Right lung (tissue), 5 donors: ENCODE measurements around the gene CGB3. TPM values are rescaled to one million over a fixed set of nuclear protein-coding genes. Genes with fewer than 3 reads are reported as not detected.
"Not testable (repeated sequence)": the region's sequence is repeated elsewhere in the genome, so short reads cannot be mapped to it uniquely, and the experiment has no call there.

Experiments used
- DNase-seq, 2 donors: peaks; one replicate each; pipeline ENCODE4 v3.0.0-alpha.2; 2013
- polyA plus RNA-seq, 5 donors: library from polyadenylated mRNA; unstranded; fragments of 120-200 nt; gene quantifications; one replicate each; pipeline versions ENCODE4 v1.2.1 to v1.2.3, GENCODE V29; 2013; ENCODE audit warnings: inconsistent platforms in 1 of 5, low replicate concordance in 1 of 5; ENCODE audit not compliant: insufficient read length in 5 of 5, insufficient read depth in 1 of 5

Gene CGB3
- polyA plus RNA-seq, 5 donors, result not detected

DNA sequence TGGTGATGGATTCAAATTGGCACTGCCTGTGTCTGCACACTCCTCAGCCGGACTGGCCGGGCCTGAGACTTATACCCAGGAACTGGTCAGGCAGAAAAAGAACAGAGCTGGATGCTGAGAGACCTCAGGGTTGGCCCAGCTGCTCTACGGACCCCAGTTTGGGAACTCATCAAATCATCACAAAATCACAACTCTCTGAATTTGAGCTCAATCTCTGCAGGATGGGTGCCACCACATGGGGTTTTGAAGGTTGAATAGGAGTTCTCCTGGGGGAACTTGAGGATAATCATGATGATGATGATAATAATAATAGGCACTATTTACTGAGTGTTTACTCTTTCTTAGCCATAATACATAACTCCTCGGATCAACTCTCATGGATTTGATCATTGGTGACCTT lies 18.5 kb upstream of the CGB3 start:
- not testable (repeated sequence) for DNase-seq

DNA sequence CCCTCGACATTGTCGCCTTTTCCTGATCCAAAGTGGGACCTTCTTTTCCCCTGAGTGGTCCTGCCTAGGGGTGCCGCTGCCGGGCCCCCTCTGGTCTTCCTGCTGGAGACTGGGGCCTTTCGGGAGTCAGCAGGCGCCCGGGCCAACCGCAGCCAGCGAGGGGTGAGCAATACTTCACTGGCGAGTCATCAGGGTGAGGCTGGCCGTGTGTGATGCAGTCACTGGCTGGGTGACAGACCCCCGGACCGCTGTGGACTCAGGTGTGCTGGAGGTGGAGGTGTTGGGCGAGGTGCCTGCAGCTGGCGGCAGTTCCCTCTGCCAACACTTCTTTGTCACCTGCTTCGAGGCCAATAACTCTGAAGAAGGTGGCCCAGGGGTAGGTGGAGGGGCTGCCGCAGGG lies 18.0 kb upstream of the CGB3 start:
- DNase-seq, result no peak

DNA sequence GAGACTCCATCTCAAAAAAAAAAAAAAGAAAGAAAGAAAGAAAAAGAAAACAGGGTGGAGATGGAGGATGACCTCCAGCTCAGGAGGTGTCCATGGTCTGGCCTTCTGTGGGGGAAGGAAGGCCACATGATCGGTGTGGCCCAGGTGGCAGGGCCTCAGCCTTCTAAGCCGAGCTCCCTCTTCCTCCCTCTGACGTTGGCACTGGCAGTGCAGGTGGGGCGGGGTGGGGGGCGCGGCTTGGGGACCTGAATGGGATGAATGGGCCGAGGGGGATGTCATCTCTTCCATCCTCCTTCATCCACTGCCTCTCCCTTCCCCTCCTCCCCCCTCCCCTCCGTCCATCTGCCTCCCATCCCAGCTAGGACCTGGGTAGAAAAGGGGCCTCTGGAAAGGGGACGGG lies 15.6 kb upstream of the CGB3 start:
- DNase-seq, result not testable (repeated sequence)

DNA sequence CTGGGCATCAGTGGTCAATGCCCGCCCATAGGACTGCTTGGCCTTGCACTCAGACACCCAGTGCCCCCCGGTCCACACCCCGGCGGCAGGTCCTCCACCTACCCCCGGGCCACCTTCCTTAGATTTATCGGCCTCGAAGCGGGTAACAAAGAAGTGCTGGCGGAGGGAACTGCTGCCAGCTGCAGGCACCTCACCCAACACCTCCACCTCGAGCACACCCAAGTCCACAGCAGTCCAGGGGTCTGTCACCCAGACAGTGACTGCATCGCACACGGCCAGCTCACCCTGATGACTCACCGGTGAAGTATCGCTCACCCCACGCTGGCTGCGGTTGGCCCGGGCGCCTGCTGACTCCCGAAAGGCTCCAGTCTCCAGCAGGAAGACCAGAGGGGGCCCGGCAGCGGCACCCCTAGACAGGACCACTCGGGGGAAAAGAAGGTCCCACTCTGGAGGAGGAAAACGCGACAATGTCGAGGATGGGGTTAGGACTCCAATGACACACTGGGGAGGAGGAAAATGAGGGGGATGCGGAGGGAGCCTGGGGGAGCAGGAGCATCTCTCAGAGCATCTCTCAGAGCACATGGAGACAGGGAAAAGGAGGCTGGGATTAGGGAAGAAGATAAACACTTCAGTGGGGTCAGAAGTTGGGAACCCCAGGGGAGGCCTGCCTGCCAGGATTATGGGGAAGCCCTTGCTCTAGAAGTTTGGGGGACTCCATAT lies 14.6 kb upstream of the CGB3 start:
- DNase-seq, result not testable (repeated sequence)

DNA sequence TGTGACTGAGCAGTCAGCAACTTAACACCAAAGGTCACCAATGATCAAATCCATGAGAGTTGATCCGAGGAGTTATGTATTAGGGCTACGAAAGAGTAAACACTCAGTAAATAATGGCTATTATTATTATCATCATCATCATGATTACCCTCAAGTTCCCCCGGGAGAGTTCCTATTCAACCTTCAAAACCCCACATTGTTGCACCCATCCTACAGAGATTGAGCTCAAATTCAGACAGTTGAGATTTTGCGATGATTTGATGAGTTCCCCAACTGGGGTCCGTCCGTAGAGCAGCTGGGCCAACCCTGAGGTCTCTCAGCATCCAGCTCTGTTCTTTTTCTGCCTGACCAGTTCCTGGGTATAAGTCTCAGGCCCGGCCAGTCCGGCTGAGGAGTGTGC lies 14.0 kb upstream of the CGB3 start:
- DNase-seq, result not testable (repeated sequence)

DNA sequence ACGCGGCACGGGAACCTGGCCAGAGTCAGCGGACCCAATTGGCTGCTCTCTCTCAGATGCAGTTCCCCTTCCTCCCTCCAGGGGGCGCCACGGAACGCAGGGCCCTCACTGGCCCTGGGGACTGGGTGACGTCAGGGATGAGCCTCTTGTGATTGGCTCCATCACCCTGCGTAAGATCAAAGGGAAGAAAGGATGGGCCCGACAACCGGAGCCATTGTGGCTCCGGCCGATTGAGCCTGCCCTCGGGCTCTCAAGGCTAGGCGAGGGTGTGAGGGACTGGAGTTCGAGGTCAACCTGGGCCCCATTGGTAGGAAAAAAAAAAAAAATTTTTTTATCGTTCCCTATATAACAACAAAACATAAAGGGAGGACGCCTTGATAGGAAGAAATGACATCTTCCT lies 12.7 kb upstream of the CGB3 start, which contains the start of gene CGB1:
TSS of gene CGB1 (minus strand) at position 81 of the 400 bp plus-strand sequence. CDS start 184 bp downstream, outside the sequence.
- not testable (repeated sequence) for DNase-seq

DNA sequence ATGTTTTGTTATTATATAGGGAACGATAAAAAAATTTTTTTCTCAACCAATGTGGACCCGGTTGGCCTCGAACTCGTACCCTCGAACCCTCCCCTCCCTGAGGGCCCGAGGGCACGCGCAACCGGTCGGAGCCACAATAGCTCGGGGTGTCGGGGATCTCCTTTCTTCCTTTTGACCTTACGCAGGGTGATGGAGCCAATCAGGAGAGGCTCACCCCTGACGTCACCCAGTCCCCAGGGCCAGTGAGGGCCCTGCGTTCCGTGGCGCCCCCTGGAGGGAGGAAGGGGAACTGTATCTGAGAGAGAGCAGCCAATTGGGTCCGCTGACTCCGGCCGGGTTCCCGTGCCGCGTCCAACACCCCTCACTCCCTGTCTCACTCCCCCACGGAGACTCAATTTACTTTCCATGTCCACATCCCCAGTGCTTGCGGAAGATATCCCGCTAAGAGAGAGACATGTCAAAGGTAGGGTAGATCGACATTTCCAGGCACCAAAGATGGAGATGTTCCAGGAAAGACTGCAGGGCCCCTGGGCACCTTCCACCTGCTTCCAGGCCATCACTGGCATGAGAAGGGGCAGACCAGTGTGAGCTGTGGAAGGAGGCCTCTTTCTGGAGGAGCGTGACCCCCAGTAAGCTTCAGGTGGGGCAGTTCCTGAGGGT lies 7.6 kb upstream of the CGB3 start, which contains the start of gene CGB2:
TSS of gene CGB2 (plus strand) at position 249 of the 660 bp plus-strand sequence. CDS start at position 455, 206 bp downstream.
- DNase-seq, result not testable (repeated sequence)

DNA sequence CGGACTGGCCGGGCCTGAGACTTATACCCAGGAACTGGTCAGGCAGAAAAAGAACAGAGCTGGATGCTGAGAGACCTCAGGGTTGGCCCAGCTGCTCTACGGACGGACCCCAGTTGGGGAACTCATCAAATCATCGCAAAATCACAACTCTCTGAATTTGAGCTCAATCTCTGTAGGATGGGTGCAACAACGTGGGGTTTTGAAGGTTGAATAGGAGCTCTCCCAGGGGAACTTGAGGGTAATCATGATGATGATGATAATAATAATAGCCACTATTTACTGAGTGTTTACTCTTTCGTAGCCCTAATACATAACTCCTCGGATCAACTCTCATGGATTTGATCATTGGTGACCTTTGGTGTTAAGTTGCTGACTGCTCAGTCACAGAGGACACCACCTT lies 6.2 kb upstream of the CGB3 start:
- DNase-seq, result not testable (repeated sequence)

DNA sequence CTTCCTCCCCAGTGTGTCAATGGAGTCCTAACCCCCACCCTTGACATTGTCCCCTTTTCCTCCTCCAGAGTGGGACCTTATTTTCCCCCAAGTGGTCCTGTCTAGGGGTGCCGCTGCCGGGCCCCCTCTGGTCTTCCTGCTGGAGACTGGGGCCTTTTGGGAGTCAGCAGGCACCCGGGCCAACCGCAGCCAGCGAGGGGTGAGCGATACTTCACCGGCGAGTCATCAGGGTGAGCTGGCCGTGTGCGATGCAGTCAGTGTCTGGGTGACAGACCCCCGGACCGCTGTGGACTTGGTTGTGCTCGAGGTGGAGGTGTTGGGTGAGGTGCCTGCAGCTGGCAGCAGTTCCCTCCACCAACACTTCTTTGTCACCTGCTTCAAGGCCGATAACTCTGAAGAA lies 5.6 kb upstream of the CGB3 start:
- not testable (repeated sequence) for DNase-seq

DNA sequence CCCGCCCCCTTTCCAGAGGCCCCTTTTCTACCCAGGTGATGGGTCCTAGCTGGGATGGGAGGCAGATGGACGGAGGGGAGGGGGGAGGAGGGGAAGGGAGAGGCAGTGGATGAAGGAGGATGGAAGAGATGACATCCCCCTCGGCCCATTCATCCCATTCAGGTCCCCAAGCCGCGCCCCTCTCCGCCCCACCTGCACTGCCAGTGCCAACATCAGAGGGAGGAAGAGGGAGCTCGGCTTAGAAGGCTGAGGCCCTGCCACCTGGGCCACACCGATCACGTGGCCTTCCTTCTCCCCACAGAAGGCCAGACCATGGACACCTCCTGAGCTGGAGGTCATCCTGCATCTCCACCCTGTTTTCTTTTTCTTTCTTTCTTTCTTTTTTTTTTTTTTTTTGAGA lies 4.6 kb upstream of the CGB3 start:
- DNase-seq, result not testable (repeated sequence)

DNA sequence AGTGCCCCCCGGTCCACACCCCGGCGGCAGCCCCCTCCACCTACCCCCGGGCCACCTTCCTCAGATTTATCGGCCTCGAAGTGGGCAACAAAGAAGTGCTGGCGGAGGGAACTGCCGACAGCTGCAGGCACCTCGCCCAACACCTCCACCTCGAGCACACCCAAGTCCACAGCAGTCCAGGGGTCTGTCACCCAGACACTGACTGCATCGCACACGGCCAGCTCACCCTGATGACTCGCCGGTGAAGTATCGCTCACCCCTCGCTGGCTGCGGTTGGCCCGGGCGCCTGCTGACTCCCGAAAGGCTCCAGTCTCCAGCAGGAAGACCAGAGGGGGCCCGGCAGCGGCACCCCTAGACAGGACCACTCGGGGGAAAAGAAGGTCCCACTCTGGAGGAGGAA lies 1.5 kb upstream of the CGB3 start:
- not testable (repeated sequence) for DNase-seq

DNA sequence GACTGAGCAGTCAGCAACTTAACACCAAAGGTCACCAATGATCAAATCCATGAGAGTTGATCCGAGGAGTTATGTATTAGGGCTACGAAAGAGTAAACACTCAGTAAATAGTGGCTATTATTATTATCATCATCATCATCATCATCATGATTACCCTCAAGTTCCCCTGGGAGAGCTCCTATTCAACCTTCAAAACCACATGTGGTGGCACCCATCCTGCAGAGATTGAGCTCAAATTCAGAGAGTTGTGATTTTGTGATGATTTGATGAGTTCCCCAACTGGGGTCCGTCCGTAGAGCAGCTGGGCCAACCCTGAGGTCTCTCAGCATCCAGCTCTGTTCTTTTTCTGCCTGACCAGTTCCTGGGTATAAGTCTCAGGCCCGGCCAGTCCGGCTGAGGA lies 955 bp upstream of the CGB3 start:
- not testable (repeated sequence) for DNase-seq

DNA sequence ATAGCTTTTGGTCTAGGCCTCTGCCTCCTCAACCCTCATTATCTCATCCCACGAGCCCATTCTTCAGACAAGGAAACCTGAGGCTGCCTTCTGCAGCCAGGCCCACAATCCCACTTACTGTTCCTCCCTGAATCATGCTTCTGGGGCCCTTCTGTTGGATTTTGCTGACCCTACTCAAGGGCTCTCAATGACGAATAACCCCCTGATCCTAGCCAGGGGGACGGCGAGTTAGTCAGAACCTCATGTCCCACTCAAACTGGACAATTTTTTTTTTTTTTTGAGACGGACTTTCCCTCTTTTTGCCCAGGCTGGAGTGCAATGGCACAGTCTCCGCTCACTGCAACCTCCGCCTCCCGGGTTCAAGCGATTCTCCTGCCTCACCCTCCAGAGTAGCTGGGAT lies 2.0 kb downstream of the CGB3 start:
- no peak for DNase-seq

DNA sequence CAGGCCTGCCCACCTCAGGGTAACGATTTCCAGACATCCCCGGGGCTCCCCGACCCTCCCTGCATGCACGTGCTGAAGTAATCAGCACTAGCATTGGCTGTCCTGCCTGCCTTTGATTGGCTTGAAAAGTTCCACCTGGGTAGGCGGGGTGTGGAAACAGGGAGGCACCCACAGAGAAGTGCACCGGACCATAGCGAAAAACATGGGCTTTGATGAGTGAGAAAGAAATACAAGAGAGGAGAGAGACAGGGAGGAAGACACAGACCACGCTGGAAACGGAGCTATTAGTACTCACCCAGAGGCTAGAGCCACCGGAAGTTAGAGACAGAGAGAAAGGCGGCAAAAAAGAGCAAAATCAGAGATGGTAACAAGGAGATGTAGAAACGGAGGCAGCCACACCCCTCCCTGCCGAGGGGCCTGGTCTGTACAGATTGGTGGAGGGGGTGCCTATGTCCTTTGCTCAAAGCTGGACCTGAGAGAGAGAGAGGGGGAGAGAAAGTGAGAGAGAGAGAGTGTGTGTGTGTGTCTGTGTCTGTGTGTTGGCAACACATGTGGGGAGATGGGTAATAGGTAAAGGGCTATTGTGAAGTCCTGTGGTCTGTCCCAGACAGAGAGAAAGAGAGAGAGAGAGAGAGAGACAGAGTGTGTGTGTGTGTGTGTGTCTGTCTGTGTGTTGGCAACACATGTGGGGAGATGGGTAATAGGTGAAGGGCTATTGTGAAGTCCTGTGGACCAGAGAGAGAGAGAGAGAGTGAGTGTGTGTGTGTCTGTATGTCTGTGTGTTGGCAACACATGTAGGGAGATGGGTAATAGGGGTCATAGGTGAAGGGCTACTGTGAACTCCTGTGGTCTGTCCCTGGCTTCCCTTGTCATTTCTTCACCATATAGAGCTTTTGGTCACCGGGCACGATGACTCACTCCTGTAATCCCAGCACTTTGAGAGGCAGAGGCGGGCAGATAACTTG lies 2.9 kb downstream of the CGB3 start:
- DNase-seq, result no peak

DNA sequence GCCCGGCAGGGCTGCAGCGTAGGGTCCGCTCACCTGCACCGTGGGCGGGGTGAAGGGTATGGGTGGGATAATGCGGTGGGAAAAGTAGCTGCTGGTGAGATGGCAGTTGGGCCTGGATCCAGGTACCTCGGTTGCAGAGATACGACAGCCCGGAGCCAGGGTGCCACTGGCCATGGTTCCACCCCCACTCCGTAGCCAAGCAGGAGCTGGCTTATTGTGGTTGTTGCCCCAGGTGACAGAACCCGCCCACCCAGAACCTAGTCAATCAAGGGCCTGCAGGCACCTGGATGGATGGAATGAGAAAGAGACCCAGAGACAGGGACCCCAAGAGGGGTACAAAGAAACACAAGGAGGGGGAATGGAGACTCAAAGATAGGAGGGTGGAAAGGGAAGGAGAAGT lies 3.8 kb downstream of the CGB3 start:
- DNase-seq, result no peak

DNA sequence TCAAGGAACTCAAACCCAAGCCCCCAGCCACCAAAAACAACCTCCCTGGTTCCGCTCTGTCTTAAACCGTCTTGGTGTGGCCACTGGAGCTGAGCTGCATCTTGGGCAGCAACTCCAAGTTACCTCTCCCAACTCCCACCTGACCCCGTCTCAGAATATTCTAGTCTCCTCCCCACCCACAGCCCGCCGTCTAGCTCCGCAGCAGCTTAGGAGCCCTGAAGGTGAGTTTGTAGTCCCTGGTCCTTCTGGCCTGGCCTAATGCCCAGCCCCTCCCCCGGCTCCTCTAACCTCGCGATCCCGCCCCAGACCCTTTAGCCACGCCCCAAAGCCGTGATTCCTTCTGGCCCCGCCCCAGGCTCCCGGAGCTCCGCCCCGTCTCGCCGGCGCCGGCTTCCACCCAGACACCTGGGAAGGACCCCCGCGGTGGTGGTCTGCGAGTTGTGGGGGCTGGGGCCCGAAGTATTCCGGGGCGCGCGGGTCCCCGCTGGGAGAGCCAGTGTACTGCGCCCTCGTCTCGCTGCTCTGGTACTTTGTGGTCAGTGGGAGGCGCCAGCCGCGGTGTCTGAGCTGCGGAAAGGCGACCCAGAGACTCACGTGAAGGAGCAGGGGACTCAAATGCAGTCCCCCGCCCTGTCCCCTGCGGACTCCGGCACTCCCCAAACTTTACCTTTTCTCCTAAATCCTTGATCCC lies 4.7 kb downstream of the CGB3 start:
- DNase-seq, result no peak

DNA sequence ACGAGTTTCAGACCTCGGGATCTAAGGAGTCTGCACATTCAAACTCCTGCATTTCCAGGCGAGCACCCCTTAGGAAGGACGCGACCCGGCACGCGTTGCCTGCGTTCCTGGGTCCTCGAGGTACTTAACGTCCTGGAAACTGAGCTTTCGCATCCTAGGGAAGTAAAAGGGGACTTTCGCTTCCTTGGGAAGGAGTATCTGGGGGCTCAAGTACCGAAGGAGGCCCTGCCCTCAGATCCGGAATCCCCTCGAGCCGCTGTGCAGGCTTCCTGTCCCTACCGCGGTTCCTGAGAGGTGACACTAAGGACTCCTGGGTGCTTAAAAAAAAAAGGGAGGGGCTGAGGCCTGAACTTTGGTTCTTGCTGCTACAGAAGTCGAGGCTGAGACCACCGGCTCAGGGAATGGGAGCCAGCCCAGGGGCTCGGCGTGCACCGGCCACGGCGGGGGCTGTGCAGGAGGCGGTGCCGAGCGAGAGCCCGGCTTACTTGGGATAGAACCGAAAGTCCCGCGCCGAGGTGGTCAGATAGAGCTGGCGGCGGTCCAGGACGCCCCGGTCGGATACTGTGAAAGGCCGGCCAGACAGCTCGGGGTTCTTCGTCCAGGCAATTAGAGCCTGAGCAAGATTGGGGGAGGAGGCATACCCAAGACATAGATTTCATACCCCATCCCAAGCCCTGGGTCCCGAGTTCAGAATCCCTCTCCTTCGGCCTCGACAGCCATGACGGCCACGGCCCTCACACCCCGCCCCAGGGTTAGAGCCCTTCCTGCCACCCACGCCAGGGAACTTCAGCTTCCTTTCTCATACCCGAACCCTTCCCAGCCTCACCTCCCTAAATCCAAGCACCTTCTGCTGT lies 5.5 kb downstream of the CGB3 start:
- not testable (repeated sequence) for DNase-seq

DNA sequence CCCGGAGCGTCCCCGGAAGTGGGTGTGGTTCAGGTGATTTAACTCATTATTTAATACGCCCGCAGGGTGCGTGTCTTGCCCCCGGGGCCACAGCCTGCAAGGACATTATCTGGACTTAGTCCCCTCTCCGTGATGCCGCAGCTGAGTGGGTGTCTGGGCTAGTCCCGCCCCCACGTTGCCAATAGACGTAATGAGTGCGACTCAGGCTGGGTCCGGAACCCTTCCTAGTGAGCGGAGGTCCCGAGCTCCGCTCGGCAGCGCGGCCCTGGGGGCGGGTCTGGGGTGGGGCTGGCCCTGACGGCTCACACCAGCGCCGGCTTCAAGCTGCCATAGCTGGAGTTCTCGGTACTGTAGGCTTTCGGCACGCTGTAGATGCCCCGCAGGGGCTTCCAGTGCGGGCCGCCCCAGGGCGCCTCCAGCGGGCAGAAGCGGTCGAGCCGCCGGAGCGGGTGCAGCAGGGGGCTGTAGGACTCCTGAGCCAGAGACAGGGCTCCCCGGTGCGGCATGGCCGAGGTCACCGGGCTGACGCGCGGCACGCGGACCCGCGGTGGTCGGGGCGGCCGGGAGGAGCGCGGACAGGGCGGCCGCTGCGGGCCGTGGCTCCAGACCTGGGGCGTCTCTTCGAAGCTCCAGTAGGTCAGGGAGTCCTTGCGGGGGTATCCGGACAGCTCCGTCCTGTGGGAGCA lies 6.3 kb downstream of the CGB3 start:
- DNase-seq, result no peak

DNA sequence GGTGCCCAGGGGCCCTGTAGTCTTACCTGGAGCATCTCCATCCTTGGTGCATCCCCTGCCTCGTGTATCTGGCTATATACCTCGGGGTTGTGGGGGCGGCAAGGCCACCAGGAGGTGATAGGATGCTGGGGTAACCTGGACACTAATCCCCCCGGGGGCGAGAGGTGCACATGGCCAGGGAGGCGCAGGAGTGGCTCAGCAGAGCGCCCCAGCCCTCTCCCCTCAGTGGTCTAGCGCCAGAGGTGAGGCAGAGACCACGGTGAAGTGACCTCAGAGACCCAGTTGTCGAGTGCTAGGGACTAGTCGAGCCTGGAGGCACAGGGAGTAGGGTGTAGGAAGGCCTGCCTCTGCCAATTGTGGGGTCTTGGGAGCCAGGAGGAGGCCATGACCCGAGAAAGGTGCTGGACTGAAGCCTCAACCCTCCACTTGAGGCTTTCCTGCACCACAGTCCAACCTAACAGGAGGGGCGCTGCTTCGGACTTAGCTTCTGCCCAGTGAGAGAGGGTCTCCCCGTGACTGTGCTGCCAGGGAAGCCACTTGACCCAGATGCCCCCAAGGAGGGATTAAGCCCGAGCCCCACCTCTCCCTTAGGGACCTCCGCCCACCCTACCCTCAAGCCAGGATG lies 7.0 kb downstream of the CGB3 start, which contains the start of gene LHB:
TSS of gene LHB (minus strand) at position 51 of the 625 bp plus-strand sequence. CDS start at position 41, 10 bp downstream.
- DNase-seq, result no peak
